Activated CD4-positive, alpha-beta memory T cell treated with anti-CD3 and anti-CD28 coated beads for 36 hours (primary cell): ENCODE measurements around the gene MRTO4. TPM values are rescaled to one million over a fixed set of nuclear protein-coding genes. Genes with fewer than 3 reads are reported as not detected.
"Not testable (repeated sequence)": the region's sequence is repeated elsewhere in the genome, so short reads cannot be mapped to it uniquely, and the experiment has no call there.

Experiments used
- CTCF ChIA-PET: fragments of 350-600 bp; sonication (Branson Sonifier 250); formaldehyde crosslinking; loops from one replicate; lab custom pipeline; 2021; ENCODE audit warnings: antibody characterized with exemption, inconsistent platforms; lab: Charles Lee
- POLR2A ChIA-PET: fragments of 350-600 bp; sonication (Branson Sonifier 250); formaldehyde crosslinking; loops from one replicate; lab custom pipeline; 2021; ENCODE audit warnings: antibody characterized with exemption; lab: Charles Lee
- DNase-seq: peaks from one replicate; pipeline ENCODE4 v3.0.0-alpha.2; 2020
- H3K27ac Mint-ChIP-seq: one replicate; pipeline ENCODE4 v1.8.0; 2021; ENCODE audit warnings: mixed read lengths
- H3K27me3 Mint-ChIP-seq: one replicate; pipeline ENCODE4 v1.8.0; 2021; ENCODE audit warnings: mixed read lengths
- H3K36me3 Mint-ChIP-seq: one replicate; pipeline ENCODE4 v1.8.0; 2021; ENCODE audit warnings: mixed read lengths
- H3K4me1 Mint-ChIP-seq: one replicate; pipeline ENCODE4 v1.8.0; 2021; ENCODE audit warnings: low read depth, mixed read lengths
- H3K4me3 Mint-ChIP-seq: one replicate; pipeline ENCODE4 v1.8.0; 2021; ENCODE audit warnings: mild to moderate bottlenecking, mixed read lengths
- H3K9me3 Mint-ChIP-seq: one replicate; pipeline ENCODE4 v1.8.0; 2021; ENCODE audit warnings: mixed read lengths
- intact Hi-C: fragments of 100-400 bp; cut with micrococcal nuclease; formaldehyde crosslinking; loops from one replicate; pipeline ENCODE4 v1.15.1; 2023
- total RNA-seq, 2 experiments: library from RNA; stranded (reverse); gene quantifications; one replicate each; pipeline ENCODE4 v1.2.3, GENCODE V29; 2021

MRTO4 gene
- total RNA-seq, 2 experiments from 2014 or later = 83.0 to 83.8 TPM

DNA sequence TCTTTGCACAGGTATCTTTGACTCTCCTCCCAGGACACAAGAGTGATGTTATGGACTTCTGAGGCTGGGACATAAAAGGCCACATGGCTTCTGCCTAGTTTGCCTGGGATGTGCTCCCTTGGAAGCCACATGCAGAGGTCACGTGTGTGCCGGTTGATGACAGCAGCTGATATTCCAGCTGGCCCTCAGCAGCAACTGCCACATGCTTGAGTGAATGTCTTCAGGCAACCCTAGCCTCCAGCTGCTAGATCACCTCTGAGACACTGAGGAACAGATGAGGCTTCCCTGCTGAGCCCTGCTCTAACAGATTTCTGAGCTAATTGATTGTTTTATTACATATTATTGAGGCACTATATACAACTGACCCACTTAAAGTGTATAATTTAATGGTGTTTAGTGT lies 48.6 kb downstream of the MRTO4 start:
- H3K4me3 Mint-ChIP-seq = no peak overlapping the region
- peaks cover 10% of the 10 kb centered on the region for H3K9me3 Mint-ChIP-seq
- POLR2A ChIA-PET = no interaction called here
- H3K27ac Mint-ChIP-seq = no peak overlapping the region
- H3K27me3 Mint-ChIP-seq = no peaks in the 10 kb centered on the region
- CTCF ChIA-PET = no interaction called here
- no peak for DNase-seq
- intact Hi-C loops = no loop called here
- H3K4me1 Mint-ChIP-seq = no peaks in the 10 kb centered on the region
- H3K36me3 Mint-ChIP-seq = peaks cover 25% of the 10 kb centered on the region

DNA sequence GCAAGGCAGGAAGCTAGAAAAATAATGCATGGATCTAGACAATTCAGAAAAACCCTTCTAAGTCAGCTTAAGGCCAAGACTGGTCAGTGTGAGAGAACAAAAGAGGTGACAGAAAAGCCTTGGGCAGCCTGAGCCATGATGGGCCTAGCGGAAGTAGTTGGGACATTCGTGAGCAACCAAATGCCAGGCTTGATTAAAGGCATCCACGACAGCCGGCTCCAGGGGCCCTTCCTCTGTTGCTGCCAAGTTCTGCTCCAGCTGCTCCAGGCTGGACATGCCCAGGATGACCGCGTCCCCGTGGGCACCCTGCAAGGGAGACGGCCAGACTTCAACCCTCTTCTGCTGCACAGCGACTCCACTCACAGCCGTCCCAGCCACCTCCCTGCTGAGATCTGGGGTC lies 52.5 kb downstream of the MRTO4 start:
- peaks cover 25% of the 10 kb centered on the region for H3K36me3 Mint-ChIP-seq
- H3K9me3 Mint-ChIP-seq, H3K4me1 Mint-ChIP-seq, H3K27me3 Mint-ChIP-seq, intact Hi-C loops, H3K27ac Mint-ChIP-seq, POLR2A ChIA-PET, H3K4me3 Mint-ChIP-seq, DNase-seq: not testable (repeated sequence)
- CTCF ChIA-PET = interaction anchor here (1.0 kb wide), 1 partner anchor 234 kb away, joined by 3 read pairs; no protein-coding TSS in a partner anchor

DNA sequence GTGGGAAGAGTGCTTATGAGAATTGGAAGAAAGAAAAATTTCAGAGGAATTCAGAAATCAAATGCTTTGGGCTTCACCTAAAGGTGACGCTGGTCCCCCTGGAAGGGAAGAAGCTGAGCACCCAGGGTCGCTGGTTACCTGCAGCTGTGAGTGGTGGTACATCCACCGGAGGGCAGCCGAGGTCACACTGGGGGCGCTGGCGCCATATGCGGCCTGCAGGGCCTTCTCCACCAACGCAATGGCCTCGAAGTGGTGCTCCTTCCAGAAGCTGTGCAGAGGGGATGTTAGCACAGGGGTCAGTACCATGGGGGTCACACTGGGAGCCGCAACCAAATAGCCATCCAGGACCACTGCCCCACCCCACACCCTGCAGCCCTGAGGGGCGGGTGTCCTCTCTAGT lies 54.3 kb downstream of the MRTO4 start:
- Mint-ChIP-seq H3K9me3 (no peaks in the 10 kb centered on the region), H3K27ac (no peak overlapping the region), H3K27me3 (no peaks in the 10 kb centered on the region), H3K4me1 (peaks cover 11% of the 10 kb centered on the region), H3K36me3 (peaks cover 25% of the 10 kb centered on the region), H3K4me3 (no peak overlapping the region)
- ChIA-PET POLR2A (no interaction called here), CTCF (no interaction called here)
- intact Hi-C loops = no loop called here
- no peak for DNase-seq

DNA sequence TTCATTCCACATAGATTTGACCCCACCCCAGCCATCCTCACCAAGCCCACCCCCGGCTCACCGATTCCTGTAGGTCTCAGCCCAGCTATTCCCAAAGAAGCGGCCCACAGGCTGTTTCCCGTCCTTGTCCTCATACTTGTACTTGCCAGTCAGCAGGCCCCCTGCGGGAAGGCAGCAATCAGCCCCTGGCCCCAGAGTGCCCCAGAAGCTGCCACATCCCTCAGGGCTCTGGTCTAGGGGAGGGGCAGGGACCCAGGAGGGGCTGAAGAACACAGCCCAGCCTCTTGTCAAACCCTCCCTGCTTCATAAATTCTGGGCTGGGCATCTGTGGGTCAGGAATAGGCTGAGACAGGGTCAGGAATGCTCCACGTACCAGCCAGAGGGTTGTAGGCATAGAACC lies 55.3 kb downstream of the MRTO4 start:
- intact Hi-C loops = no loop called here
- peaks cover 25% of the 10 kb centered on the region for H3K36me3 Mint-ChIP-seq
- no peak overlapping the region for H3K4me3 Mint-ChIP-seq
- H3K9me3 Mint-ChIP-seq = no peaks in the 10 kb centered on the region
- CTCF ChIA-PET = no interaction called here
- H3K27ac Mint-ChIP-seq = no peak overlapping the region
- no peak for DNase-seq
- POLR2A ChIA-PET = no interaction called here
- H3K27me3 Mint-ChIP-seq = no peaks in the 10 kb centered on the region
- peaks cover 15% of the 10 kb centered on the region for H3K4me1 Mint-ChIP-seq

DNA sequence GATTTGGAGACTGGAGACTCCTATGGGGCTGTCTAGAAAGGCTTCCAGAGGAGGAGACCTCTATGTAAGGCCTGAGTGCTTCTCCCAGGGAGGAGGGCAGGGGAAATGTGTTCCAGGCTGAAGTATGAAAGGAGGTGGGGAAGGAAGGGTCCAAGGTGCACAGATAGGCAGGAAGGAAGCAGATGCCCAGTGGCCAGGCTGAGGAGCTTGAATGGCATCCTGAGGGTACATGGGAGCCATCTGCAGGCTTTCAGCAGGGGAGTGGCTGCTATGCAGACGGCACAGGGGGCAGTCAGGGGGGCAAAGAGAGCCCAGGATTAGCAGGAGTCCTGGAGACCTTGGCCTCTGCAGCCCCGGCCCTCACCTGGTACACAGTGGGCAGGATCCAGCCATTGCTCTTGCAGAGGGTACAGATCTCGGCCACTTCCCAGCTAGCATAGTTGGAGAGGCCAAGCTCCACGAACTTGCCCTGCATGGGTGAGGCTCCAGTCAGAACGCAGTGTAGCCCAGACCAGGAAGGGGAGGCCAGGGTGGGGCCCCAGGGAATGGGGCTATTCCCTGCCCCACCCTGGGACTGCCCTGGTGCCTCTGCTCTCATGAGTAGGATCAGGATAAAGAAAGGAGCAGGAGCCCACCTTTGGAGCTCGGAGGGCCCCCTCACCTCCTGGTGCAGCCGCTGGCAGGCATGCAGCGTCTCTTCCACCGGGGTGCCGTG lies 56.3 kb downstream of the MRTO4 start:
- POLR2A ChIA-PET = no interaction called here
- CTCF ChIA-PET = no interaction called here
- Mint-ChIP-seq H3K9me3 (no peaks in the 10 kb centered on the region), H3K36me3 (peaks cover 25% of the 10 kb centered on the region), H3K4me3 (no peak overlapping the region), H3K27me3 (no peaks in the 10 kb centered on the region), H3K27ac (no peak overlapping the region), H3K4me1 (peaks cover 17% of the 10 kb centered on the region)
- DNase-seq = no peak
- intact Hi-C loops = no loop called here

DNA sequence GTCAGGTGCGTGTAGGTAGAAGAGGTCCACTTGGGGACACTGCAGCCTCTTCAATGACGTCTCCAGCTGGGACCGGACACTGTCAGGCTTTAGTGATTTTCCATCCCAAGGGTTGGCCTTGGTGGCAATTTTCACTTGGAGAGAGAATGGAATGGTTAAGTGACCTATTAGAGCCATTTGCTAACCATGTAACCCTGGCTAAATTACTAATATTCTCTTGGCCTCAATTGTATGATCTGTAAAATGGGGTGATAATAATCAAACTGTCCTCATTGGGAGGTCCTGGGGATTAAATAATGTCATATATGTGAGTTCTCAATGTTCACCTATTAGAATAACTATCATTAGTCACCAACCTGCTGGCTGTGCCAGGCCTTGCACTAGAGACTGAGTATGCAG lies 56.9 kb downstream of the MRTO4 start:
- H3K36me3 Mint-ChIP-seq = peaks cover 22% of the 10 kb centered on the region
- intact Hi-C loops = no loop called here
- no peaks in the 10 kb centered on the region for H3K9me3 Mint-ChIP-seq
- H3K27me3 Mint-ChIP-seq = no peaks in the 10 kb centered on the region
- ChIA-PET CTCF (no interaction called here), POLR2A (no interaction called here)
- no peak overlapping the region for H3K27ac Mint-ChIP-seq
- no peak overlapping the region for H3K4me3 Mint-ChIP-seq
- DNase-seq = no peak
- H3K4me1 Mint-ChIP-seq = peaks cover 23% of the 10 kb centered on the region

DNA sequence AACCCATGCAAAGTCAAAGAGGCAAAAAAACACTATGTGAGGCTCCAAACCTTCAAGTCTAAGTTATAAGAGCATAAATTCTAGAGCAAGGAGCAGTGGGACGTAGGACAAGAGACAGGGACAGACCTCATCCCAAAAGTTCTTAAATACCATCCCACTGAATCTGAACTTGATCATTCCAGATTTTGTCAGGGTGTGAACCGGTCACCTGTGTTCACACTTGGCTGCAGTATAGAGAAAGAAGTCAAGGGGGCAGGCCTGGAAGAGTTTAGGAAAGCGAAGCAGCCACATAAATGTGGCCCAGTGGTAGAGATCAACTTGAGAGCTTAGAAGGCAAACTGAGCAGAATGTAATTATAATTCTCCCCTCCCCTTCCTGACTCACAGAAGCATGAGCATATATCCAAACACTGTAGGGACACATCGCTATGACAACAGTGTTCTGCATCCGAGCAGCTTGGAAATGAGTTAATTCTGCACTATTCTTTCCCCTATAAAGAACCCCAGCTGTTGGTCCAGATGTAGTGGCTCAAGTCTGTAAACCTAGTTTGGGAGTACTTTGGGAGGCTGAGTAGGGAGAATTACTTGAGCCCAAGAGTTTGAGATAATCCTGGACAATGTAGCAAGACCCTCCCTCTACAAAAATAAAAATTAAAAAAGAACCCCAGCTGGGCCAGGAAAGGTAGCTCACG lies 57.7 kb downstream of the MRTO4 start:
- ChIA-PET POLR2A (no interaction called here), CTCF (no interaction called here)
- H3K4me3 Mint-ChIP-seq = no peak overlapping the region

More for the DNA sequence above, 57.7 kb downstream of the MRTO4 start:
- intact Hi-C loops = no loop called here
- no peak for DNase-seq
- Mint-ChIP-seq H3K27ac (no peak overlapping the region), H3K36me3 (peaks cover 19% of the 10 kb centered on the region), H3K4me1 (peaks cover 25% of the 10 kb centered on the region), H3K9me3 (no peaks in the 10 kb centered on the region), H3K27me3 (no peaks in the 10 kb centered on the region)

Other genes with a start within 250 kb of the MRTO4 start
- gene UBR4, start 41.5 kb upstream of the MRTO4 start, total RNA-seq = 100 to 1,000 TPM; 104 to 116 TPM
- 10 to 100 TPM; 46.6 to 49.3 TPM for gene EMC1, start 281 bp upstream of the MRTO4 start, total RNA-seq
- under 1 TPM; 0.80 to 0.88 TPM for gene AKR7A3, start 37.0 kb downstream of the MRTO4 start, total RNA-seq
- 10 to 100 TPM; 45.5 to 49.4 TPM for gene AKR7A2, start 60.3 kb downstream of the MRTO4 start, total RNA-seq
- gene SLC66A1, start 60.5 kb downstream of the MRTO4 start, total RNA-seq = 1 to 10 TPM; 6.8 to 7.9 TPM
- gene CAPZB, start 233.7 kb downstream of the MRTO4 start, total RNA-seq = 100 to 1,000 TPM; 388 to 419 TPM